GM21576 (cell line): Measurements from ENCODE around the gene SLC2A4RG.
"Not testable (repeated sequence)": the region's sequence is repeated elsewhere in the genome, so short reads cannot be mapped to it uniquely, and the experiment has no call there.

Source experiments
- ATAC-seq: cut with Tn5 transposase; IDR thresholded peaks from one replicate; pipeline ENCODE4 v1.9.1; 2021; ENCODE audit warnings: mild to moderate bottlenecking, moderate library complexity; ENCODE audit not compliant: unreplicated experiment

The SLC2A4RG gene

GRCh38 chr20:63709149-63709527 is 30.4 kb upstream of the SLC2A4RG start:
- ATAC-seq, result no peak

GRCh38 chr20:63711085-63711645 is 28.4 kb upstream of the SLC2A4RG start:
- no peak for ATAC-seq

- no peak for ATAC-seq
These were observed 27.4 kb upstream of the SLC2A4RG start for GRCh38 chr20:63712191-63712590.

GRCh38 chr20:63714858-63715257 is 24.7 kb upstream of the SLC2A4RG start:
- ATAC-seq, result no peak

- ATAC-seq, result no peak
These were observed 20.6 kb upstream of the SLC2A4RG start for GRCh38 chr20:63718996-63719395.

- not testable (repeated sequence) for ATAC-seq
These were observed 16.5 kb upstream of the SLC2A4RG start for GRCh38 chr20:63722967-63723622.

- ATAC-seq, result not testable (repeated sequence)
These were observed 9.3 kb upstream of the SLC2A4RG start for GRCh38 chr20:63730189-63730733.

GRCh38 chr20:63731410-63731809 is 8.2 kb upstream of the SLC2A4RG start:
- no peak for ATAC-seq

GRCh38 chr20:63732118-63733095 is 7.2 kb upstream of the SLC2A4RG start:
- ATAC-seq, result no peak

GRCh38 chr20:63733117-63733516 is 6.5 kb upstream of the SLC2A4RG start:
- ATAC-seq, result no peak

GRCh38 chr20:63733579-63734081 is 5.9 kb upstream of the SLC2A4RG start:
- ATAC-seq, result no peak

- no peak for ATAC-seq
These were observed 5.2 kb upstream of the SLC2A4RG start for GRCh38 chr20:63734111-63734945.

GRCh38 chr20:63734946-63735858 is 4.4 kb upstream of the SLC2A4RG start:
- ATAC-seq, result no peak

- ATAC-seq, result no peak
These were observed 3.5 kb upstream of the SLC2A4RG start, which contains the start of gene LIME1 for GRCh38 chr20:63735859-63736718. LIME1 (plus strand) TSS chr20:63736664; CDS start chr20:63737550, 886 bp downstream.

- no peak for ATAC-seq
These were observed 2.5 kb upstream of the SLC2A4RG start for GRCh38 chr20:63736893-63737694.

- no peak for ATAC-seq
These were observed 2.0 kb upstream of the SLC2A4RG start for GRCh38 chr20:63737695-63737944.

GRCh38 chr20:63737945-63738686 is 1.5 kb upstream of the SLC2A4RG start:
- no peak for ATAC-seq
